Subcutaneous adipose tissue (tissue), 4 donors: ENCODE results near the gene CHAF1A. TPM values are rescaled to one million over a fixed set of nuclear protein-coding genes. Genes with fewer than 3 reads are reported as not detected.

Experiments used
- total RNA-seq, 4 donors: library from RNA; depleted of rRNA; stranded (reverse); fragments of >200 nt; gene quantifications; one replicate each; pipeline ENCODE4 v1.1.0, GENCODE V29; 2016
- TF ChIP-seq, protein P1 (sequence below): fragments of 450-650 bp; IDR thresholded peaks from one replicate; pipeline ENCODE4 v1.5.1; 2016; ENCODE audit warnings: low read depth, mild to moderate bottlenecking, control low read depth, antibody characterized with exemption, moderate library complexity

The CHAF1A gene
- total RNA-seq, 4 donors from 2014 or later, result 4.8 to 13.0 (median 6.3) TPM

GRCh38 chr19:4452230-4452990, 50.0 kb downstream of the CHAF1A start:
- TF ChIP-seq, protein P1, sequence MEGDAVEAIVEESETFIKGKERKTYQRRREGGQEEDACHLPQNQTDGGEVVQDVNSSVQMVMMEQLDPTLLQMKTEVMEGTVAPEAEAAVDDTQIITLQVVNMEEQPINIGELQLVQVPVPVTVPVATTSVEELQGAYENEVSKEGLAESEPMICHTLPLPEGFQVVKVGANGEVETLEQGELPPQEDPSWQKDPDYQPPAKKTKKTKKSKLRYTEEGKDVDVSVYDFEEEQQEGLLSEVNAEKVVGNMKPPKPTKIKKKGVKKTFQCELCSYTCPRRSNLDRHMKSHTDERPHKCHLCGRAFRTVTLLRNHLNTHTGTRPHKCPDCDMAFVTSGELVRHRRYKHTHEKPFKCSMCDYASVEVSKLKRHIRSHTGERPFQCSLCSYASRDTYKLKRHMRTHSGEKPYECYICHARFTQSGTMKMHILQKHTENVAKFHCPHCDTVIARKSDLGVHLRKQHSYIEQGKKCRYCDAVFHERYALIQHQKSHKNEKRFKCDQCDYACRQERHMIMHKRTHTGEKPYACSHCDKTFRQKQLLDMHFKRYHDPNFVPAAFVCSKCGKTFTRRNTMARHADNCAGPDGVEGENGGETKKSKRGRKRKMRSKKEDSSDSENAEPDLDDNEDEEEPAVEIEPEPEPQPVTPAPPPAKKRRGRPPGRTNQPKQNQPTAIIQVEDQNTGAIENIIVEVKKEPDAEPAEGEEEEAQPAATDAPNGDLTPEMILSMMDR, result no peak

GRCh38 chr19:4453232-4454179, 51.1 kb downstream of the CHAF1A start:
- TF ChIP-seq, protein P1, result no peak

DNA sequence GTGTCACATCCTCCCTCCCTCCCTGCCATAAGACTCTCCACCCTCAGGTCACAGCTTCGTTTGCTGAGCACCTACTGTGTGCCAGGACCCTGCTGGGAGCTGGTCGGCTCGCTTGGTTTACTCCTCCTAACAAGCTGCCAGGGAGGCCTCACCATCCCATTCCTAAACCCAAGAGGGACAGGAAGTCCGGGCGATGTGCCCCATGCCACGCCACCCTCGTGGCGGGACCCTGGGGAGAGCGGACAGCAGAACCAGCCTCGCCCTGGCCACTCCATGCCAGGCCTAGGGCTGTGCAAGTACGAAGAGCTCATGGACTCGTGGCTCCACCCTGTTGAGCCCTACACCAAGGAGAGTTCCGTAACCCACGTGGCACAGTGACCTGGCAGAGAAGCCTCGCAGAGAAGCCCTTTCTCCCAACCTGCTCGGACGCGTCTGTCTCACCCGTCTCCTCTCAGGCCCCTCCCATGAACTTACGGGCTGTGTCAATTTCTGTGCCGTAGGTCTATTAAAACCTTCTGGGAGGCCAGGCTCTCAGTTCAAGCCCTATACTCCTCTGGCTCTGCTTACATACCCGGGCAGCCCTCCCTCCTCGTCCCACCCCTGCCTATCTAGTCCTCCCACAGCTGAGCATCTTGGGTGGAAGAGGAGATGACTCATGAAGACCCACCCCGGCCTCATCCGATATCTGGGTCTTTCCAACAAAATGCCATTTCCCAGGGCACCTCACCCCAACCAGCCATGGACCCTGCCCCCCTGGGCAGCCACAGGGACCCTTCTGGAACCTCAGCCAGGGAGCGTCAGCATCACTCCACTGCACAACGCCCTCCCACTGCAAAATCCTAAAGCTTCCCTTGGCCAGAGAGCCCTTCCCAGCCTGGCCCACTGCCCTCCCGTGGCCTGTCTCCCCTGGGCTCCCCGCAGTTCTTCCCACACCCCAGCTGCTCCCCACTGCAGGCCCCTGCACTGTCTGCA, 52.6 kb downstream of the CHAF1A start:
- TF ChIP-seq, protein P1, result no peak

GRCh38 chr19:4455719-4456475, 53.5 kb downstream of the CHAF1A start:
- TF ChIP-seq, protein P1, result no peak

DNA sequence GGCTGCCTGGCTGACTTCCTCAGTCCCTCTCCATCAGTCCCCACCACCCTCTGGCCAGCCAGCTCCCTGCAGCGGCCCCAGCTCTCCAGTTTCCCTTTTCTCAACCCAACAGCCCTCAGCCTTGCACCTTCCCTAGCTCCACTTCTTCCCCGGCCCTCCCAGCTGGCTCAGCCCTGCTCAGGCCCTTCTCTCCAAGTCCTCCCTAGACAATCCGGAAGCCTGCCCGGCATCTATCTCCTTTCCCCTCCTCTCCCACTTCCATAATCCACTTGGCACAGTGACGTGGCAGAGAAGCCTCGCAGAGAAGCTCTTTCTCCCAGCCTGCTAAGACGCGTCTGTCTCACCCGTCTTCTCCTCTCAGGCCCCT, 54.0 kb downstream of the CHAF1A start:
- TF ChIP-seq, protein P1, result no peak

DNA sequence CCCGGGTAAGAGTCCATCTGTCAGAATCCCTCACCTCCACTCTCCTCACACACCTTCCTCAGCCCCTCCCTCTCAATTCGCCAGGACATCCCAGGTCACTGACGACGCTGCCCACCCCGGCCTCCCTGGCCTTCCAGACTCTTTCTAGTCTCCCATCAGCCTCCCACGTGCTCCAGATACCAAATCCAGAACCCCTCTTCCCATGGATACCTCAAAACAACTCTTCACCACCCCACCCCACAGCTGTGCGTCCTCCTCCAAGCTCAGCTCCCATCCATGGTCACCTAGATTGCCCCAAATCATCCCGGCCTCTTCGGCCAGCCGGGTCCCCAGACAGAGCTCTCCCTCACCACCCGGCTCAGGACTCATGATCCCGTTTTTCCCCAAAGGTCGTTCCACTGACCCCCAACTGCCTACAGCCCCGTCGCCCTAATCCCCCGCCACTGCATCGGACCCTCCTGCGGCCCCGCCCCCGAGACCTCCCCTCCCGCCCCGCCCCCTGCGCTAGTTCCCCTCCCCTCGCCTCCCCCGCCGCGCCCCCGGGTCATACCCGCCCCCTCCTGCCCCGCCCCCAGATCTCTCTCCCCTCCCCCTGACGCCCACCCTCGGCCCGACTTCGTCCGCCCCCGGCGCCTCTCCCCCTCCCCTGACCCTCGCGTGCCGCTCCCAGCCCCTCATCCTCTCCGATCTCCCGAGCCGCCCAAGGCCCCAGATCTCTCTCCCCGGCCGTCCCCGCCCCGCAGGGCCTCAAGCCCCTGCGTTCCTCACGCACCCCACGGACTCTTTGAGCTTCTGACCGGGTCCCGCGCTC, 54.6 kb downstream of the CHAF1A start:
- TF ChIP-seq, protein P1, result no peak
